ENCODE data around the gene DLG2.

DNA sequence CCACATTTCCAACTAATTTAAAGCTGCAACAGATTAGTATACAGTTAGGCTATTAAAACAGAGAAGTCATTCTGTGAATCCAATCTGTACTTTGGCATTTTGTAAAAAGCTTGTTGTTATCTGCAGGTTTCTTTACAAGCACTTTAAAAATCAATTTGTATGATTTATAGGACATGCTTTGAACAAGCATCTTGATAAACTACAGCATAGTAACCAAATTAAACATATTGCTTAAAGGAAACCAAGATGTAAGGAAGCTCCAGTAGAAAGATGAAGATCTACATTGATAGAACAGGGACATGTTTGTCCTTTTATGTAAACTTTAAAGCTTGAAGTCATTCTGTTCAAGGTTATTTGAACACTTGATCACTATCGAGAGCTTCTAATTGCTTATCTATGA lies 1842.7 kb downstream of the DLG2 start:
- TF ChIP-seq, protein P1, sequence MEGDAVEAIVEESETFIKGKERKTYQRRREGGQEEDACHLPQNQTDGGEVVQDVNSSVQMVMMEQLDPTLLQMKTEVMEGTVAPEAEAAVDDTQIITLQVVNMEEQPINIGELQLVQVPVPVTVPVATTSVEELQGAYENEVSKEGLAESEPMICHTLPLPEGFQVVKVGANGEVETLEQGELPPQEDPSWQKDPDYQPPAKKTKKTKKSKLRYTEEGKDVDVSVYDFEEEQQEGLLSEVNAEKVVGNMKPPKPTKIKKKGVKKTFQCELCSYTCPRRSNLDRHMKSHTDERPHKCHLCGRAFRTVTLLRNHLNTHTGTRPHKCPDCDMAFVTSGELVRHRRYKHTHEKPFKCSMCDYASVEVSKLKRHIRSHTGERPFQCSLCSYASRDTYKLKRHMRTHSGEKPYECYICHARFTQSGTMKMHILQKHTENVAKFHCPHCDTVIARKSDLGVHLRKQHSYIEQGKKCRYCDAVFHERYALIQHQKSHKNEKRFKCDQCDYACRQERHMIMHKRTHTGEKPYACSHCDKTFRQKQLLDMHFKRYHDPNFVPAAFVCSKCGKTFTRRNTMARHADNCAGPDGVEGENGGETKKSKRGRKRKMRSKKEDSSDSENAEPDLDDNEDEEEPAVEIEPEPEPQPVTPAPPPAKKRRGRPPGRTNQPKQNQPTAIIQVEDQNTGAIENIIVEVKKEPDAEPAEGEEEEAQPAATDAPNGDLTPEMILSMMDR (IDR thresholded peaks at IDR 0.05): no peak
- TF ChIP-seq POLR2A (IDR thresholded peaks at IDR 0.05): no peak
